ENCODE results near the gene ZNF761. TPM values are rescaled to one million over a fixed set of nuclear protein-coding genes. Genes with fewer than 3 reads are reported as not detected.
A peak's percentile ranks its signal among the peaks of the same experiment; 100 is the strongest.
"Not testable (repeated sequence)": the region's sequence is repeated elsewhere in the genome, so short reads cannot be mapped to it uniquely, and the experiment has no call there.

Gene ZNF761
- total and polyA plus RNA-seq, 11 donors = 2.6 to 5.5 (median 3.8) TPM

- intact Hi-C loops (cut with DNase I) = no loop called here
- DNase-seq = no peak
- peaks cover 0 to 96% (median 32%) of the 10 kb centered on the region in 12 donors for H3K9me3 ChIP-seq
- TF ChIP-seq CTCF (IDR thresholded peaks at IDR 0.05) = no peak
- H3K36me3 ChIP-seq = peaks cover 13 to 67% (median 46%) of the 10 kb centered on the region in 9 donors
- 89 to 98% (median 94%) methylated on average over 9 of the region's 9 CpGs for WGBS, 4 donors
- H3K4me3 ChIP-seq = no peak overlapping the region
- ATAC-seq = no peak
- H3K27ac ChIP-seq = no peak overlapping the region
- H3K27me3 ChIP-seq = no peaks in the 10 kb centered on the region
- H3K4me1 ChIP-seq = no peaks in the 10 kb centered on the region
Measured at GRCh38 chr19:53455828-53456227, 24.0 kb downstream of the ZNF761 start.

- Histone ChIP-seq H3K36me3 (peaks cover 3 to 23% (median 6%) of the 10 kb centered on the region in 9 donors), H3K27me3 (peaks cover 0 to 16% (median 0%) of the 10 kb centered on the region in 9 donors), H3K9me3 (peaks cover 0 to 62% (median 27%) of the 10 kb centered on the region in 12 donors)
- ATAC-seq; H3K4me3 ChIP-seq; H3K4me1 ChIP-seq; H3K27ac ChIP-seq; DNase-seq; intact Hi-C loops (cut with DNase I): not testable (repeated sequence)
- WGBS, 4 donors = 31 to 57% (median 49%) methylated on average over 11 of the region's 11 CpGs
Measured at GRCh38 chr19:53460131-53460721, 28.4 kb downstream of the ZNF761 start.

- intact Hi-C loops (cut with DNase I) = no loop called here
- 91 to 97% (median 95%) methylated on average over 6 of the region's 6 CpGs for WGBS, 4 donors
Measured at GRCh38 chr19:53461866-53462265, 30.1 kb downstream of the ZNF761 start.

GRCh38 chr19:53462861-53463260 is 31.1 kb downstream of the ZNF761 start:
- WGBS, 4 donors = 44 to 56% (median 52%) methylated on average over 14 of the region's 14 CpGs
- intact Hi-C loops (cut with DNase I) = no loop called here
- H3K4me3 ChIP-seq = peak overlapping the region in 3 of 12 donors; percentile 19 to 27 (median 27)
- no peak for TF ChIP-seq CTCF (IDR thresholded peaks at IDR 0.05)
- TF ChIP-seq POLR2A (IDR thresholded peaks at IDR 0.05) = no peak
- no peak for ATAC-seq
- peaks cover 0 to 36% (median 9%) of the 10 kb centered on the region in 12 donors for H3K9me3 ChIP-seq
- no peaks in the 10 kb centered on the region for H3K36me3 ChIP-seq
- H3K27me3 ChIP-seq = peaks cover 0 to 20% (median 0%) of the 10 kb centered on the region in 9 donors
- DNase-seq = no peak
- peaks cover 0 to 8% (median 6%) of the 10 kb centered on the region in 12 donors for H3K4me1 ChIP-seq
- H3K27ac ChIP-seq = no peak overlapping the region

More at GRCh38 chr19:53461866-53462265, 30.1 kb downstream of the ZNF761 start:
- H3K36me3 ChIP-seq = peaks cover 0 to 6% (median 0%) of the 10 kb centered on the region in 9 donors
- no peak overlapping the region for H3K4me3 ChIP-seq
- H3K9me3 ChIP-seq = peaks cover 0 to 46% (median 18%) of the 10 kb centered on the region in 12 donors
- TF ChIP-seq CTCF (IDR thresholded peaks at IDR 0.05) = no peak
- no peak for TF ChIP-seq POLR2A (IDR thresholded peaks at IDR 0.05)
- peaks cover 0 to 20% (median 0%) of the 10 kb centered on the region in 9 donors for H3K27me3 ChIP-seq
- peaks cover 0 to 5% (median 3%) of the 10 kb centered on the region in 12 donors for H3K4me1 ChIP-seq
- H3K27ac ChIP-seq = no peak overlapping the region
- DNase-seq (no peak), ATAC-seq (no peak)
